Gastrocnemius medialis (tissue), 4 donors: ENCODE results near the gene CEP78.

Experiments used
- POLR2A ChIP-seq, 2 donors: fragments of 450-650 bp; IDR thresholded peaks; one replicate each; pipeline ENCODE4 v1.6.1; 2017; ENCODE audit warnings: antibody characterized with exemption in 2 of 2, mild to moderate bottlenecking in 2 of 2, moderate library complexity in 2 of 2
- TF ChIP-seq, protein P1 (sequence below), 5 experiments: fragments of 450-650 bp in 3 of 5; fragments of 200-600 bp in 2 of 5; sonication (generic) in 2 of 5; IDR thresholded peaks in 4 of 5; conservative IDR thresholded peaks in 1 of 5; 1 replicate in 4 of 5; 2 replicates in 1 of 5; pipeline ENCODE4 v1.5.1; 2016 to 2019; ENCODE audit warnings: antibody characterized with exemption in 5 of 5, mild to moderate bottlenecking in 3 of 5, moderate library complexity in 3 of 5

- TF ChIP-seq, protein P1, sequence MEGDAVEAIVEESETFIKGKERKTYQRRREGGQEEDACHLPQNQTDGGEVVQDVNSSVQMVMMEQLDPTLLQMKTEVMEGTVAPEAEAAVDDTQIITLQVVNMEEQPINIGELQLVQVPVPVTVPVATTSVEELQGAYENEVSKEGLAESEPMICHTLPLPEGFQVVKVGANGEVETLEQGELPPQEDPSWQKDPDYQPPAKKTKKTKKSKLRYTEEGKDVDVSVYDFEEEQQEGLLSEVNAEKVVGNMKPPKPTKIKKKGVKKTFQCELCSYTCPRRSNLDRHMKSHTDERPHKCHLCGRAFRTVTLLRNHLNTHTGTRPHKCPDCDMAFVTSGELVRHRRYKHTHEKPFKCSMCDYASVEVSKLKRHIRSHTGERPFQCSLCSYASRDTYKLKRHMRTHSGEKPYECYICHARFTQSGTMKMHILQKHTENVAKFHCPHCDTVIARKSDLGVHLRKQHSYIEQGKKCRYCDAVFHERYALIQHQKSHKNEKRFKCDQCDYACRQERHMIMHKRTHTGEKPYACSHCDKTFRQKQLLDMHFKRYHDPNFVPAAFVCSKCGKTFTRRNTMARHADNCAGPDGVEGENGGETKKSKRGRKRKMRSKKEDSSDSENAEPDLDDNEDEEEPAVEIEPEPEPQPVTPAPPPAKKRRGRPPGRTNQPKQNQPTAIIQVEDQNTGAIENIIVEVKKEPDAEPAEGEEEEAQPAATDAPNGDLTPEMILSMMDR (IDR thresholded peaks at IDR 0.05 in 4 of 5, conservative IDR thresholded peaks at IDR 0.05 in 1 of 5) = no peak
- TF ChIP-seq POLR2A (IDR thresholded peaks at IDR 0.05) = no peak
Measured at GRCh38 chr9:78298046-78298765, 62.3 kb downstream of the CEP78 start.
